ENCODE results near the gene LCN15.

DNA sequence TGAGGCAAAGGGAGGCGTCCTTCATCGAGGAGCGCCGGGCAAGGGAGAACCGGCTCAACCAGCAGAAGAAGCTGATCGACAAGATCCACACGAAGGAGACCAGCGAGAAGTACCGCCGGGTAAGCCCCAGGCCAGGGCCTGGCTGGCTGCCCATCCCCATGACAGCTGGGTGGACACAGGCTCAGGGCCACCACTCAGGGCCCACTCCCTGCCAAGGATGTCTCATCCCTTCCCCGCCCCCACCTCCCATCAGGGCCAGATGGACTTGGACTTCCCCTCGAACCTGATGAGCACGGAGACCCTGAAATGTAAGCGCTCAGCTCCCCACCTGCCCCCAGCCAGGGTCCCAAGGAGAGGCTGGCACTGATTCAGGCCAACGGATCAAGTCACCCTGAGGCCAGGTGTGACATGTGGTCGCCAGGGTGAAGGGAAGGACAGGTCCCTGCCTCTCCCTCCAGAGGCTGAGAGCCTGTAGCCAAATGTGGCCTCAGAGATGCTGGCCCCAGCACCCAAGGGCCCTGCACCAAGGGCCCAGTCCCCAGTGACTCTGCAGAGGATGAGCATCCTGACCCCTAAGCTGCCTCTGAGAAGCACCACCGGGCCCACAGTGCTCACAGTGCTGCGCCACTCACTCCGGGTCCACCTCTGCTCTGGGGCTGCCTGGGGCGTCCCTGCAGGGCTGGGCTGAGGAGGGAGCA is 40.3 kb upstream of the LCN15 start:
- TF ChIP-seq ZNF521 (tag by site-specific recombination; IDR thresholded peaks at IDR 0.05), result no peak
- TF ChIP-seq ZNF639 (tag by site-specific recombination; IDR thresholded peaks at IDR 0.05), result no peak
- TF ChIP-seq, protein P1, sequence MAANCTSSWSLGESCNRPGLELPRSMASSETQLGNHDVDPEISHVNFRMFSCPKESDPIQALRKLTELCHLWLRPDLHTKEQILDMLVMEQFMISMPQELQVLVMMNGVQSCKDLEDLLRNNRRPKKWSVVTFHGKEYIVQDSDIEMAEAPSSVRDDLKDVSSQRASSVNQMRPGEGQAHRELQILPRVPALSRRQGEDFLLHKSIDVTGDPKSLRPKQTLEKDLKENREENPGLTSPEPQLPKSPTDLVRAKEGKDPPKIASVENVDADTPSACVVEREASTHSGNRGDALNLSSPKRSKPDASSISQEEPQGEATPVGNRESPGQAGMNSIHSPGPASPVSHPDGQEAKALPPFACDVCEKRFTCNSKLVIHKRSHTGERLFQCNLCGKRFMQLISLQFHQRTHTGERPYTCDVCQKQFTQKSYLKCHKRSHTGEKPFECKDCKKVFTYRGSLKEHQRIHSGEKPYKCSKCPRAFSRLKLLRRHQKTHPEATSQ (tag by site-specific recombination; IDR thresholded peaks at IDR 0.05), result no peak
- no peak for TF ChIP-seq ZBTB11 (tag by site-specific recombination; conservative IDR thresholded peaks at IDR 0.05; ENCODE audit: low read depth)

All from HEK293 (cell line).